HCT116 (cell line): ENCODE data around the gene STK32C. TPM values are rescaled to one million over a fixed set of nuclear protein-coding genes. Genes with fewer than 3 reads are reported as not detected.

Experiments
- ATAC-seq: fragments of 200-7000 bp; cut with Tn5 transposase; 2 replicates; pipeline ENCODE4 v1.9.1; 2020; ENCODE audit warnings: mild to moderate bottlenecking, moderate library complexity
- BruUV-seq: library from RNA; stranded (reverse); fragments of 400-500 nt; replicated peaks from 2 replicates; lab custom pipeline; 2021; lab: Mats Ljungman, UMichigan
- CTCF ChIA-PET: fragments of 300-600 bp; sonication (Branson Sonifier 250); formaldehyde crosslinking; loops from one replicate; lab custom pipeline; 2021; ENCODE audit warnings: antibody characterized with exemption; lab: Charles Lee
- POLR2A ChIA-PET: fragments of 300-600, 350-600 bp; sonication (Branson Sonifier 250); formaldehyde crosslinking; loops from one replicate; lab custom pipeline; 2021; ENCODE audit warnings: antibody characterized with exemption; lab: Charles Lee
- RAD21 ChIA-PET, 2 experiments: fragments of 300-600 bp; sonication (Branson Sonifier 250); formaldehyde crosslinking; loops; one replicate each; lab custom pipeline; 2023; ENCODE audit warnings: low total read pairs in 2 of 2; ENCODE audit not compliant: uncharacterized antibody in 2 of 2, unreplicated experiment in 2 of 2, low non-redundant PET in 1 of 2; lab: Charles Lee
- DNase-seq: peaks from one replicate; pipeline ENCODE4 v3.0.0-alpha.2; 2010; ENCODE audit warnings: low read depth, low spot score
- H2AFZ ChIP-seq: fragments of 200-600 bp; shearing (Covaris generic), sonication (generic); 2 replicates; pipeline ENCODE4 v1.6.1; 2017; ENCODE audit warnings: low read depth, mixed run types, mixed read lengths, antibody characterized with exemption, low read length; ENCODE audit not compliant: poor library complexity, severe bottlenecking
- H3K27ac ChIP-seq: 2 replicates; pipeline ENCODE4 v1.5.1; 2012; ENCODE audit warnings: low read depth, low read length
- H3K27me3 ChIP-seq: fragments of 200-600 bp; sonication (generic); 2 replicates; pipeline ENCODE4 v1.6.1; 2016; ENCODE audit warnings: mixed run types, low read length, mixed read lengths; ENCODE audit not compliant: insufficient read depth
- H3K36me3 ChIP-seq, 2 experiments: fragments of 200-500 bp in 1 of 2; fragments of 200-600 bp in 1 of 2; sonication (Bioruptor generic) in 1 of 2; sonication (generic) in 1 of 2; 2 replicates each; pipeline versions ENCODE4 v1.5.1 to v1.6.1; 2014 to 2016; ENCODE audit warnings: low read length in 2 of 2, inconsistent platforms in 1 of 2, mixed read lengths in 1 of 2, mixed run types in 1 of 2; ENCODE audit not compliant: insufficient read depth in 2 of 2, control insufficient read depth in 1 of 2
- H3K4me1 ChIP-seq, 2 experiments: fragments of 200-600 bp in 1 of 2; sonication (generic) in 1 of 2; 2 replicates each; pipeline versions ENCODE4 v1.5.1 to v1.6.1; 2012 to 2017; ENCODE audit warnings: low read length in 2 of 2, inconsistent platforms in 1 of 2, mild to moderate bottlenecking in 1 of 2, mixed read lengths in 1 of 2, mixed run types in 1 of 2, moderate library complexity in 1 of 2; ENCODE audit not compliant: insufficient read depth in 2 of 2, control insufficient read depth in 1 of 2
- H3K4me2 ChIP-seq: fragments of 200-600 bp; sonication (generic); 2 replicates; pipeline ENCODE4 v1.6.1; 2017; ENCODE audit warnings: mixed run types, low read length, mixed read lengths
- H3K4me3 ChIP-seq, 2 experiments: fragments of 200-600 bp in 1 of 2; sonication (generic) in 1 of 2; replicated peaks in 1 of 2; 2 replicates each; pipeline ENCODE4 v1.5.1; 2011 to 2016; ENCODE audit warnings: low read length in 2 of 2, control low read depth in 1 of 2, low read depth in 1 of 2, mild to moderate bottlenecking in 1 of 2, mixed read lengths in 1 of 2, mixed run types in 1 of 2
- H3K79me2 ChIP-seq: fragments of 200-600 bp; sonication (generic); 2 replicates; pipeline ENCODE4 v1.6.1; 2017; ENCODE audit warnings: mild to moderate bottlenecking, mixed run types, low read length, moderate library complexity, mixed read lengths; ENCODE audit not compliant: insufficient read depth
- H3K9ac ChIP-seq: fragments of 200-600 bp; sonication (generic); 2 replicates; pipeline ENCODE4 v1.6.1; 2016; ENCODE audit warnings: low read length, mixed read lengths
- H3K9me2 ChIP-seq: fragments of 200-600 bp; sonication (generic), shearing (Covaris generic); 2 replicates; pipeline ENCODE4 v1.6.1; 2017; ENCODE audit warnings: mixed run types, mild to moderate bottlenecking, moderate library complexity; ENCODE audit not compliant: insufficient read depth
- H3K9me3 ChIP-seq, 2 experiments: fragments of 200-500 bp in 1 of 2; fragments of 200-600 bp in 1 of 2; sonication (Bioruptor generic) in 1 of 2; sonication (generic) in 1 of 2; 2 replicates each; pipeline ENCODE4 v1.6.1; 2014 to 2017; ENCODE audit warnings: low read length in 2 of 2, mixed read lengths in 2 of 2, inconsistent platforms in 1 of 2, low read depth in 1 of 2, mild to moderate bottlenecking in 1 of 2, mixed run types in 1 of 2, moderate library complexity in 1 of 2; ENCODE audit not compliant: control insufficient read depth in 1 of 2, insufficient read depth in 1 of 2
- H4K20me1 ChIP-seq: fragments of 200-600 bp; sonication (generic), shearing (Covaris generic); 2 replicates; pipeline ENCODE4 v1.6.1; 2017; ENCODE audit warnings: mixed run types, mild to moderate bottlenecking, moderate library complexity; ENCODE audit not compliant: insufficient read depth
- CBX3 ChIP-seq: IDR thresholded peaks from 2 replicates; pipeline ENCODE4 v1.6.1; 2012; ENCODE audit warnings: low read depth
- EGR1 ChIP-seq: IDR thresholded peaks from 2 replicates; pipeline ENCODE4 v1.6.1; 2012; ENCODE audit warnings: low read depth
- EZH2phosphoT487 ChIP-seq: fragments of 200-600 bp; IDR thresholded peaks from 2 replicates; pipeline ENCODE4 v1.6.1; 2018; ENCODE audit warnings: antibody characterized with exemption, borderline replicate concordance
- JUND ChIP-seq: IDR thresholded peaks from 2 replicates; pipeline ENCODE4 v1.6.1; 2012
- MAX ChIP-seq: IDR thresholded peaks from 2 replicates; pipeline ENCODE4 v1.6.1; 2012
- ZBTB33 ChIP-seq: IDR thresholded peaks from 2 replicates; pipeline ENCODE4 v1.6.1; 2011; ENCODE audit warnings: mild to moderate bottlenecking, low read length, moderate library complexity; ENCODE audit not compliant: insufficient replicate concordance; ENCODE audit errors: extremely low read depth
- intact Hi-C: fragments of 100-400 bp; cut with micrococcal nuclease; formaldehyde crosslinking; loops from 2 replicates; pipeline ENCODE4 v1.10.0; 2022
- total RNA-seq: library from RNA; stranded (reverse); gene quantifications from one replicate; pipeline ENCODE4 v1.2.1, GENCODE V29; 2021; ENCODE audit not compliant: unreplicated experiment

Gene STK32C
- total RNA-seq, 1 experiment from 2014 or later: 29.7 TPM

- no peak overlapping the region for H3K4me3 ChIP-seq
- ChIA-PET CTCF (no interaction called here), RAD21 (no interaction called here), POLR2A (no interaction called here)
- H3K36me3 ChIP-seq: no peaks in the 10 kb centered on the region
- H3K9me3 ChIP-seq: no peaks in the 10 kb centered on the region
- H3K9ac ChIP-seq: no peak overlapping the region
- H3K4me1 ChIP-seq: peaks cover 0 to 5% of the 10 kb centered on the region in 2 experiments; a peak in 1 of 4 replicates
- H4K20me1 ChIP-seq: no peaks in the 10 kb centered on the region
- H2AFZ ChIP-seq: no peak overlapping the region
- no TSS peak for BruUV-seq
- no peak overlapping the region for H3K27ac ChIP-seq
- ATAC-seq: no peak
- no peaks in the 10 kb centered on the region for H3K79me2 ChIP-seq
- DNase-seq: no peak
- H3K4me2 ChIP-seq: no peak overlapping the region
- H3K27me3 ChIP-seq: no peaks in the 10 kb centered on the region
- intact Hi-C loops: no loop called here
- no peaks in the 10 kb centered on the region for H3K9me2 ChIP-seq
- no peak for TF ChIP-seq JUND
- TF ChIP-seq CBX3: no peak
- TF ChIP-seq MAX: no peak
- TF ChIP-seq EZH2phosphoT487: no peak
- no peak for TF ChIP-seq ZBTB33
Observed at GRCh38 chr10:132277311-132277741, 30.4 kb downstream of the STK32C start.

- no peak overlapping the region for H2AFZ ChIP-seq
- ATAC-seq: no peak
- intact Hi-C loops: no loop called here
- BruUV-seq: no TSS peak
- peaks cover 0 to 5% of the 10 kb centered on the region in 2 experiments; a peak in 1 of 4 replicates for H3K4me1 ChIP-seq
- DNase-seq: no peak
- no peaks in the 10 kb centered on the region for H3K79me2 ChIP-seq
- H3K4me2 ChIP-seq: no peak overlapping the region
- no peaks in the 10 kb centered on the region for H3K9me3 ChIP-seq
- no peak for TF ChIP-seq EGR1
- no peaks in the 10 kb centered on the region for H3K36me3 ChIP-seq
- CTCF ChIA-PET: no interaction called here
- no peak overlapping the region for H3K4me3 ChIP-seq
- H4K20me1 ChIP-seq: no peaks in the 10 kb centered on the region
- H3K9me2 ChIP-seq: no peaks in the 10 kb centered on the region
- no peak overlapping the region for H3K9ac ChIP-seq
- H3K27ac ChIP-seq: no peak overlapping the region
- H3K27me3 ChIP-seq: no peaks in the 10 kb centered on the region
- POLR2A ChIA-PET: no interaction called here
- RAD21 ChIA-PET: no interaction called here
Observed at GRCh38 chr10:132276706-132277105, 31.0 kb downstream of the STK32C start.
